Stimulated activated naive CD8-positive, alpha-beta T cell treated with anti-CD3 and anti-CD28 coated beads, Interleukin-15, amount 100 ng/mL, for 72 hours (primary cell): Measurements from ENCODE around the gene ZNF285.
"Not testable (repeated sequence)": the region's sequence is repeated elsewhere in the genome, so short reads cannot be mapped to it uniquely, and the experiment has no call there.

Source experiments
- ATAC-seq: fragments of 150-1000 bp; cut with Tn5 transposase; 2 replicates; pipeline ENCODE4 v1.10.0; 2021; ENCODE audit warnings: mild to moderate bottlenecking, moderate library complexity
- DNase-seq, 2 donors: peaks; one replicate each; pipeline ENCODE4 v3.0.0; 2021 to 2022
- H3K27ac Mint-ChIP-seq, 2 donors: one replicate each; pipeline ENCODE4 v1.8.0; 2022; ENCODE audit warnings: mild to moderate bottlenecking in 2 of 2, mixed read lengths in 2 of 2, moderate library complexity in 2 of 2
- H3K27me3 Mint-ChIP-seq: one replicate; pipeline ENCODE4 v1.8.0; 2022; ENCODE audit warnings: mixed read lengths
- H3K4me1 Mint-ChIP-seq: one replicate; pipeline ENCODE4 v1.8.0; 2022; ENCODE audit warnings: mild to moderate bottlenecking, mixed read lengths
- H3K4me3 Mint-ChIP-seq, 2 donors: one replicate each; pipeline ENCODE4 v1.8.0; 2022; ENCODE audit warnings: mild to moderate bottlenecking in 2 of 2, mixed read lengths in 2 of 2, moderate library complexity in 1 of 2
- H3K9me3 Mint-ChIP-seq, 2 donors: one replicate each; pipeline ENCODE4 v1.8.0; 2022; ENCODE audit warnings: mixed read lengths in 2 of 2

The ZNF285 gene

GRCh38 chr19:44401139-44402115 is at the start of gene ZNF285:
ZNF285 (minus strand) TSS chr19:44401608; CDS start chr19:44397213, 4,395 bp downstream.
- Mint-ChIP-seq H3K4me3 (peak within 1 kb of the TSS; percentile 84 to 93), H3K27ac (peak within 1 kb of the TSS; percentile 29 to 32), H3K4me1 (peaks cover 9% of the 10 kb centered on the region), H3K9me3 (peaks cover 28 to 45% of the 10 kb centered on the region in 2 donors), H3K27me3 (no peaks in the 10 kb centered on the region)
- DNase-seq (peak; percentile 83 to 92), ATAC-seq (peak; percentile 100)

DNA sequence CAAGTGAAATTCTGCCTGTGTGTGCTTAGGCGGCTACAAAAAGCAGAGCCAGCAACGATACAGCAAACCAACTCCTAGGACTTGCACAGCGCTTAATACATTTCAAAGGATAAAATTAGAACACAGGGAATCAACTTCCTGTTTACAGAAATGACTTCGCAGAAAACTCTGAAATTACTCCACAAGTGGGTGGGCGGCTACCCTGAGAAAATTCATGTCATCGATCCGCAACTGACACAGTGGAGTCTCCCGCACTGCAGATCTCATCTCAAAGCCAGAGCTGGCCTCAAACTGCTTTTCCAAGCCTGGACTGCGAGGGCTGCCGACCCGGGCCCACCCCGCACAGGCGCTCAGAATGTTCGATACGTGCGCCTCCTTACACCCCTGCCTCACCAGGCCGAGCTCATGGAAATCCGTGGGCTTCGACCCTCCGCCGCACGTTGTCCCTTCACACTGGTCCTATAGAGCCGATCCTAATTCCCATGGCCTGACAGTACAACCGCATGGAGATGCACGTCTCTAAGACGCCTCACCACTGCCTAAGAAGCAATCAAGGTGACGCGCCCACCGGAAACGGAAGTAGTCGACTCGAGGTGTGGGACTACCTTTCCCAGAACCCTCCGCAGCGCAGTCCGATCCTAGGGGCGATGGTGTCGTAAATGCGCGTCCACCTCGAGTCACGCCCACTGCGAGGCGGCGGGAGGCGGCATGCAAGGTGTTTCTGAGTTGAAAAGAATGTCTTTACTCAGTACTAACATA is 46.7 kb upstream of the ZNF285 start, which contains the start of gene ZNF229:
TSS of gene ZNF229 (minus strand) at position 557 of the 759 bp plus-strand sequence. CDS start 5,625 bp downstream, outside the sequence.
- peaks cover 63 to 78% of the 10 kb centered on the region in 2 donors for H3K9me3 Mint-ChIP-seq
- ATAC-seq (peak; percentile 100), DNase-seq (peak; percentile 77 to 88)
- no peaks in the 10 kb centered on the region for H3K27me3 Mint-ChIP-seq
- H3K4me1 Mint-ChIP-seq = peaks cover 7% of the 10 kb centered on the region
- H3K27ac Mint-ChIP-seq = peak within 1 kb of the TSS; percentile 63 to 93
- H3K4me3 Mint-ChIP-seq = peak within 1 kb of the TSS; percentile 88 to 90

DNA sequence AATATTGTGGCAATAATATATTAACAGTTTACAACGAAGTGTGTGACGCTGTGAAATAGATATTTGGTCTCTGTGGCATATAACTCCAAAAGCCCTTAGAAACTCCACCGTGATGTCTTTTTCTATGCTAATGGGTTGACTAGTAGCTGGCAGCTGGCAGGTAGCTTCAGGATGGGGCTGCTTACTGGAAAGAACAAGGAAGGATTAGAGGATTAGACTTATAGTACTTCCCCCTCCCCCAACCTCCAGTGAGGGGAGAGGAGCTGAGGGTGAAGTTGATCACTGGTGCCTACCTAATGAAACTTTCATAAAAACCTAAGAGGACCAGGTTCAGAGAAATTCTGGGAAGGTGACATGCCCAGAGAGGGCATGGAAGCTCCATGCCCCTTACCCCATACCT is 37.0 kb upstream of the ZNF285 start:
- H3K4me3 Mint-ChIP-seq = no peak overlapping the region
- H3K27me3 Mint-ChIP-seq = no peaks in the 10 kb centered on the region
- ATAC-seq (no peak), DNase-seq (no peak)
- H3K9me3 Mint-ChIP-seq = peaks cover 43 to 70% of the 10 kb centered on the region in 2 donors
- no peak overlapping the region for H3K27ac Mint-ChIP-seq
- no peaks in the 10 kb centered on the region for H3K4me1 Mint-ChIP-seq

DNA sequence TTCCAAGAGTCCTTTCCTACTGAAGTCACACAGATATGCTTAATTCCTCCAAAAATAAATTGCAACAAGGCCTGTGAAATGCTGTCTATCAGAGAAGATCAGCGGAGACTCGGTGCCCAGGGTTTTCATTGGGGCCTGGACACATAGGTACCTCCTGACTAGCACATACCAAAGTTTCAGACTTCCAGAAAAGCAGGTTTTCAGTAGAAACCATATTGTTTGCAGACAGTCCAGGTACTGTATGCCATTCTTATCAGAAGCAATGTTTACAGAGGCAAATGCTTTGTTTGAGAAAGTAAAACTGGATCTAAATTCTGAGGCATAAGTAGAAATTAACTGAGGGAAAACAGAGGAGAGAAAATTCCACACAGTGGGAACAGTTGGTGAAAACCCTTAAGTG is 34.0 kb upstream of the ZNF285 start:
- ATAC-seq (no peak), DNase-seq (no peak)
- Mint-ChIP-seq H3K27ac (no peak overlapping the region), H3K4me1 (no peaks in the 10 kb centered on the region), H3K4me3 (no peak overlapping the region), H3K9me3 (peaks cover 51 to 63% of the 10 kb centered on the region in 2 donors), H3K27me3 (no peaks in the 10 kb centered on the region)

GRCh38 chr19:44430956-44431355 is 29.5 kb upstream of the ZNF285 start:
- Mint-ChIP-seq H3K4me3 (no peak overlapping the region), H3K27ac (no peak overlapping the region), H3K27me3 (no peaks in the 10 kb centered on the region), H3K4me1 (no peaks in the 10 kb centered on the region), H3K9me3 (peaks cover 69 to 73% of the 10 kb centered on the region in 2 donors)
- ATAC-seq = no peak
- DNase-seq = no peak

DNA sequence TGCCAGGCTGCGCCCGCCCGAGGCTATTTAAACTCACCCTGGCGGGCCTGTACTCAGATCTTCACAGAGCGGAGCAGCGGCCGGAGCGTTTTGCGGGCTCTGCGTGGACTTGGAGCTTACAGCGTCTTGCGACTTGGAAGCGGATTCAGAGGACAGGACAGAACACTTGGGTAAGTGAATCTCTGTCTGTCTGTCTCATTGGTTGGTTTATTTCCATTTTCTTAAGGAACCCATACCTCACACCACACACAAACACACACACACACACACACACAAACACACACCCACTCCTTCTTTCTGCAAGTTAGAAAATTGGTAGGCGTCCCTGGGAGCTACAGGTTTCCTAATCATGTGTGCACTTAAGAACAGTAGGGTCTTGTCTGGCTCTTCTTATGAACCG is 14.1 kb upstream of the ZNF285 start:
- not testable (repeated sequence) for DNase-seq, H3K4me1 Mint-ChIP-seq, H3K4me3 Mint-ChIP-seq, ATAC-seq, H3K27me3 Mint-ChIP-seq, H3K27ac Mint-ChIP-seq
- H3K9me3 Mint-ChIP-seq = peaks cover 31 to 32% of the 10 kb centered on the region in 2 donors

- H3K9me3 Mint-ChIP-seq = peaks cover 44 to 52% of the 10 kb centered on the region in 2 donors
- H3K4me1 Mint-ChIP-seq, DNase-seq, H3K4me3 Mint-ChIP-seq, H3K27ac Mint-ChIP-seq, ATAC-seq, H3K27me3 Mint-ChIP-seq: not testable (repeated sequence)
These were observed 12.1 kb downstream of the ZNF285 start for GRCh38 chr19:44389268-44389667.

DNA sequence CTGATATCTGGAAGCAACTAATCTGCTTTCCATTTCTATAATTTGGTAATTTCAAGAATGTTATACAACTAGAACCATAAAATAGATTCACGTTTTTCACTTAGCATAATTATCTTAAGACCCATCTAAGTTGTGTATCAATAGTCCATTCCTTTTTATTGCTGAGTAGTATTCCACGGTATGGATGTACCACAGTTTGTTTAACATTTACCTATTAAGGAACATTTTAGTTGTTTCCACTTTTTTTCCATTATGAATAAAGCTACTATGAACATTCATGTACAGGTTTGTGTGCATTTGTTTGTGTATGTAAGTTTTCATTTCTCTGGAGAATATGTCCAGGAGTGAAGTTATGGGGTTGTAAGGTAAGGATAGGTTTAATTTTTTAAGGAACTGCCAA is 26.6 kb downstream of the ZNF285 start:
- no peak overlapping the region for H3K4me3 Mint-ChIP-seq
- no peaks in the 10 kb centered on the region for H3K27me3 Mint-ChIP-seq
- H3K9me3 Mint-ChIP-seq = peaks cover 31 to 33% of the 10 kb centered on the region in 2 donors
- ATAC-seq (no peak), DNase-seq (no peak)
- no peak overlapping the region for H3K27ac Mint-ChIP-seq
- no peaks in the 10 kb centered on the region for H3K4me1 Mint-ChIP-seq

- no peak for DNase-seq
- ATAC-seq = no peak
- H3K4me3 Mint-ChIP-seq = no peak overlapping the region
- H3K27ac Mint-ChIP-seq = no peak overlapping the region
- H3K27me3 Mint-ChIP-seq = no peaks in the 10 kb centered on the region
- no peaks in the 10 kb centered on the region for H3K4me1 Mint-ChIP-seq
- H3K9me3 Mint-ChIP-seq = peaks cover 40% of the 10 kb centered on the region in 2 donors
These were observed 29.5 kb downstream of the ZNF285 start for GRCh38 chr19:44371815-44372480.

GRCh38 chr19:44367024-44367423 is 34.4 kb downstream of the ZNF285 start:
- H3K27ac Mint-ChIP-seq = no peak overlapping the region
- no peaks in the 10 kb centered on the region for H3K27me3 Mint-ChIP-seq
- H3K9me3 Mint-ChIP-seq = peaks cover 28 to 47% of the 10 kb centered on the region in 2 donors
- no peaks in the 10 kb centered on the region for H3K4me1 Mint-ChIP-seq
- no peak overlapping the region for H3K4me3 Mint-ChIP-seq
- DNase-seq (no peak), ATAC-seq (no peak)

GRCh38 chr19:44356383-44357111 is 44.9 kb downstream of the ZNF285 start, which contains the start of gene ZNF112:
ZNF112 (minus strand) TSS chr19:44356680; CDS start chr19:44340539, 16,141 bp downstream.
- Mint-ChIP-seq H3K4me3 (peak within 1 kb of the TSS; percentile 35 to 74), H3K27me3 (peaks cover 14% of the 10 kb centered on the region), H3K27ac (no peak within 1 kb of the TSS), H3K4me1 (peaks cover 8% of the 10 kb centered on the region), H3K9me3 (peaks cover 36 to 43% of the 10 kb centered on the region in 2 donors)
- no peak for ATAC-seq
- DNase-seq = peak in 1 of 2 donors; percentile 15

GRCh38 chr19:44346556-44346955 is 54.9 kb downstream of the ZNF285 start:
- H3K4me3 Mint-ChIP-seq = no peak overlapping the region
- H3K27me3 Mint-ChIP-seq = no peaks in the 10 kb centered on the region
- H3K27ac Mint-ChIP-seq = no peak overlapping the region
- H3K9me3 Mint-ChIP-seq = peaks cover 37 to 44% of the 10 kb centered on the region in 2 donors
- DNase-seq (no peak), ATAC-seq (no peak)
- no peaks in the 10 kb centered on the region for H3K4me1 Mint-ChIP-seq

- Mint-ChIP-seq H3K4me1 (no peaks in the 10 kb centered on the region), H3K27me3 (no peaks in the 10 kb centered on the region), H3K4me3 (no peak overlapping the region), H3K27ac (no peak overlapping the region), H3K9me3 (peaks cover 33 to 43% of the 10 kb centered on the region in 2 donors)
- DNase-seq = no peak
- no peak for ATAC-seq
These were observed 55.4 kb downstream of the ZNF285 start for GRCh38 chr19:44345959-44346358.

DNA sequence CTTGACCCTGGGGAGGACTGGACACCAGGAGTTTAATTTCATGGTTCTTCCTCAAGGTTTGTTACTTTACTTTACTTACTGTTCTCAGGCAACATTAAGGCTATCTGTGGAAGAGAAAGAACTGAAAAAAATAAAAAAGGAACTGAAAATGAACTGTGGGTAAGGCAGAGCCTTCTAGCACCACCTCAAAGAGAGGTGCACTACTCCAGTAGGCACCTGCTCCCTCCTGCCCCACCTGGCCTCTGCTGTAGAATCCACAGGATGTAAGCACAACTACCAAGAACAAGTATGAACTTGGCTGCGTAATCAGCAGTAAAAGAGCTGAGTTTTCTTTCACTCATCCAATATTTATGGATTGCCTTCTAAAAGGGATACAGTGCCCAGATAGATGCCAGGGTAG is 57.2 kb downstream of the ZNF285 start:
- peak overlapping the region in 1 of 2 donors; percentile 28 for H3K27ac Mint-ChIP-seq
- DNase-seq = no peak
- no peak overlapping the region for H3K4me3 Mint-ChIP-seq
- H3K27me3 Mint-ChIP-seq = no peaks in the 10 kb centered on the region
- no peak for ATAC-seq
- H3K4me1 Mint-ChIP-seq = no peaks in the 10 kb centered on the region
- peaks cover 40 to 42% of the 10 kb centered on the region in 2 donors for H3K9me3 Mint-ChIP-seq
